Measurements from ENCODE around the gene DNAJC9. TPM values are rescaled to one million over a fixed set of nuclear protein-coding genes. Genes with fewer than 3 reads are reported as not detected.

DNAJC9 gene
- total and polyA plus RNA-seq, 7 experiments from 2014 or later = 14.5 to 47.7 (median 27.2) TPM

DNA sequence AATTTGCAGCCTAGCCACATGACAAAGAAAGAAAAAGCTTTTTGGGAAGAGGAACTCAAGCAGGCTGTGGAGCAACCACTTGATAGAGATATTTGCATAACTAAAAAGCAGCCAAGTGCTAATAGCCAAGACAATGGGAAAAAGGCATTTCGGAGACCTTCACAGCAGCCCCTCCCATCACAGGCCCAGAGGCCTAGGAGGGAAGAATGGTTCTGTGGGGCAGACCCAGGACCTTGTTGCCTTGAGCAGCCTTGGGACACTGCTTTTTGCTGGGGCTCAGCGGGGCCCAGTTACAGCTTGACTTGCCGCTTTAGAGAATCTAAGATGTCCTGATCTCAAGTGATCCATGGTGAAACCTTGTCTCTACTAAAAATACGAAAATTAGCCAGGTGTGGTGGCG, 40.7 kb downstream of the DNAJC9 start:
- Mint-ChIP-seq H3K27me3 (no peaks in the 10 kb centered on the region), H3K4me3 (no peak overlapping the region), H3K9me3 (peaks cover 0 to 7% (median 0%) of the 10 kb centered on the region in 11 donors), H3K4me1 (peaks cover 0 to 2% (median 0%) of the 10 kb centered on the region in 7 donors), H3K36me3 (peaks cover 4 to 31% (median 12%) of the 10 kb centered on the region in 5 donors), H3K27ac (no peak overlapping the region)
- Histone ChIP-seq H3K36me3 (ENCODE audit: control insufficient read depth in 2 of 3, insufficient read depth in 3 of 3, low read length in 3 of 3) (peaks cover 0 to 11% (median 0%) of the 10 kb centered on the region in 3 experiments), H3K4me1 (ENCODE audit: control insufficient read depth in 2 of 2, insufficient read depth in 2 of 2, low read length in 2 of 2) (no peaks in the 10 kb centered on the region), H3K4me3 (ENCODE audit: low read length) (no peak overlapping the region), H3K27ac (ENCODE audit: low read depth, low read length) (no peak overlapping the region), H3K27me3 (ENCODE audit: control insufficient read depth in 2 of 2, insufficient read depth in 2 of 2, low read length in 2 of 2) (no peaks in the 10 kb centered on the region), H3K9me3 (ENCODE audit: control insufficient read depth in 2 of 3, low read length in 3 of 3) (no peaks in the 10 kb centered on the region)
- CTCF ChIA-PET = no interaction called here
- DNase-seq = no peak
- POLR2A ChIA-PET = no interaction called here
- ATAC-seq = no peak
- intact Hi-C loops (cut with micrococcal nuclease) = no loop called here

- no peaks in the 10 kb centered on the region for H3K4me1 ChIP-seq (ENCODE audit: control insufficient read depth in 2 of 2, insufficient read depth in 2 of 2, low read length in 2 of 2)
- DNase-seq = no peak
- ATAC-seq = no peak
- H3K36me3 ChIP-seq (ENCODE audit: control insufficient read depth in 2 of 3, insufficient read depth in 3 of 3, low read length in 3 of 3) = peaks cover 0 to 11% (median 0%) of the 10 kb centered on the region in 3 experiments
- no peaks in the 10 kb centered on the region for H3K27me3 Mint-ChIP-seq
- no peak overlapping the region for H3K27ac Mint-ChIP-seq
- H3K36me3 Mint-ChIP-seq = peaks cover 4 to 31% (median 12%) of the 10 kb centered on the region in 5 donors
- intact Hi-C loops (cut with micrococcal nuclease) = no loop called here
- no peaks in the 10 kb centered on the region for H3K9me3 ChIP-seq (ENCODE audit: control insufficient read depth in 2 of 3, low read length in 3 of 3)
- POLR2A ChIA-PET = no interaction called here
- H3K4me3 Mint-ChIP-seq = no peak overlapping the region
- CTCF ChIA-PET = no interaction called here
- no peak overlapping the region for H3K27ac ChIP-seq (ENCODE audit: low read depth, low read length)
- peaks cover 0 to 7% (median 0%) of the 10 kb centered on the region in 11 donors for H3K9me3 Mint-ChIP-seq
- no peak overlapping the region for H3K4me3 ChIP-seq (ENCODE audit: low read length)
- peaks cover 0 to 2% (median 0%) of the 10 kb centered on the region in 7 donors for H3K4me1 Mint-ChIP-seq
- H3K27me3 ChIP-seq (ENCODE audit: control insufficient read depth in 2 of 2, insufficient read depth in 2 of 2, low read length in 2 of 2) = no peaks in the 10 kb centered on the region
Observed at GRCh38 chr10:73205890-73206289, 41.2 kb downstream of the DNAJC9 start.

DNA sequence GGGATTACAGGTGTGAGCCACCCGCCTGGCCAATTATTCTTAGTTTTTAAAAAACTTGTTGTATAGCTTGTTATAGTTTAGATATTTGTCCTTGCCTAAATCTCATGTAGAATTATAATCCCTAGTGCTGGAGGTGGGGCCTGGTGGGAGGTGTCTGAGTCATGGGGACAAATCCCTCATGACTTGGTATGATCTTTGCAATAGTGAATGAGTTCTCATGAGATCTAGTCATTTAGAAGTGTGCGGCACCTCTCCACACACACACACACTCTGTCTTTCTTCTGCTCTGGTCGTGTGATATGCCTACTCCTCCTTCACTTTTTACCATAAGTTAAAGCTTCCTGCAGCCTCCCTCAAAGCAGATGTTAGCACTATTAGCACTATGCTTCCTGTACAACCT, 42.0 kb downstream of the DNAJC9 start:
- Histone ChIP-seq H3K27me3 (ENCODE audit: control insufficient read depth in 2 of 2, insufficient read depth in 2 of 2, low read length in 2 of 2) (no peaks in the 10 kb centered on the region), H3K4me3 (ENCODE audit: low read length) (no peak overlapping the region), H3K9me3 (ENCODE audit: control insufficient read depth in 2 of 3, low read length in 3 of 3) (no peaks in the 10 kb centered on the region), H3K4me1 (ENCODE audit: control insufficient read depth in 2 of 2, insufficient read depth in 2 of 2, low read length in 2 of 2) (no peaks in the 10 kb centered on the region), H3K36me3 (ENCODE audit: control insufficient read depth in 2 of 3, insufficient read depth in 3 of 3, low read length in 3 of 3) (peaks cover 0 to 5% (median 0%) of the 10 kb centered on the region in 3 experiments), H3K27ac (ENCODE audit: low read depth, low read length) (no peak overlapping the region)
- DNase-seq (no peak), ATAC-seq (no peak)
- H3K4me3 Mint-ChIP-seq = no peak overlapping the region
- intact Hi-C loops (cut with micrococcal nuclease) = no loop called here
- ChIA-PET POLR2A (no interaction called here), CTCF (interaction anchor here (0.6 to 0.7 kb wide), 2 partner anchors 22 to 518 kb away, joined by 4 read pairs; no protein-coding TSS in a partner anchor)
- H3K9me3 Mint-ChIP-seq = peaks cover 0 to 7% (median 0%) of the 10 kb centered on the region in 11 donors
- peaks cover 4 to 36% (median 15%) of the 10 kb centered on the region in 5 donors for H3K36me3 Mint-ChIP-seq
- H3K27me3 Mint-ChIP-seq = no peaks in the 10 kb centered on the region
- H3K4me1 Mint-ChIP-seq = peaks cover 0 to 2% (median 0%) of the 10 kb centered on the region in 7 donors
- no peak overlapping the region for H3K27ac Mint-ChIP-seq

Other genes starting within 250 kb of the DNAJC9 start
- gene P4HA1, start 150.4 kb downstream of the DNAJC9 start, total RNA-seq = 10 to 100 TPM; 10.5 to 74.7 (median 14.7) TPM
- 10 to 100 TPM; 13.4 to 16.8 TPM for gene P4HA1, start 150.4 kb downstream of the DNAJC9 start, polyA plus RNA-seq
- 1 to 10 TPM; 1.2 to 3.5 (median 1.5) TPM for gene NUDT13, start 136.8 kb downstream of the DNAJC9 start, total RNA-seq
- gene NUDT13, start 136.8 kb downstream of the DNAJC9 start, polyA plus RNA-seq = 1 to 10 TPM; 1.3 to 1.5 TPM
- 10 to 100 TPM; 30.2 to 42.7 (median 33.1) TPM for gene ECD, start 79.2 kb downstream of the DNAJC9 start, total RNA-seq
- 10 to 100 TPM; 31.9 to 33.1 TPM for gene ECD, start 79.2 kb downstream of the DNAJC9 start, polyA plus RNA-seq
- gene FAM149B1, start 79.1 kb downstream of the DNAJC9 start, total RNA-seq = 10 to 100 TPM; 13.7 to 21.0 (median 16.3) TPM
- gene FAM149B1, start 79.1 kb downstream of the DNAJC9 start, polyA plus RNA-seq = 1 to 10 TPM; 4.6 to 5.1 TPM
- gene MRPS16, start 5.4 kb upstream of the DNAJC9 start, total RNA-seq = 10 to 100 TPM; 29.6 to 99.9 (median 47.6) TPM
- gene MRPS16, start 5.4 kb upstream of the DNAJC9 start, polyA plus RNA-seq = 100 to 1,000 TPM in 1 of 2 donors, 10 to 100 TPM in 1; 76.1 to 104 TPM
- gene CFAP70, start 111.6 kb upstream of the DNAJC9 start, total RNA-seq = 1 to 10 TPM in 4 of 5 experiments, under 1 TPM in 1; 0.80 to 5.4 (median 4.6) TPM
- under 1 TPM; 0.66 to 0.69 TPM for gene CFAP70, start 111.6 kb upstream of the DNAJC9 start, polyA plus RNA-seq
- gene ANXA7, start 166.8 kb upstream of the DNAJC9 start, total RNA-seq = 100 to 1,000 TPM in 1 of 5 experiments, 10 to 100 TPM in 4; 74.8 to 118 (median 97.3) TPM
- 100 to 1,000 TPM; 187 to 205 TPM for gene ANXA7, start 166.8 kb upstream of the DNAJC9 start, polyA plus RNA-seq
- 1 to 10 TPM; 3.2 to 4.9 (median 3.7) TPM for gene MSS51, start 186.3 kb upstream of the DNAJC9 start, total RNA-seq
- under 1 TPM; 0.18 TPM for gene MSS51, start 186.3 kb upstream of the DNAJC9 start, polyA plus RNA-seq
- 10 to 100 TPM; 25.7 to 44.5 (median 41.4) TPM for gene PPP3CB, start 248.8 kb upstream of the DNAJC9 start, total RNA-seq
- gene PPP3CB, start 248.8 kb upstream of the DNAJC9 start, polyA plus RNA-seq = 1 to 10 TPM; 6.2 to 6.3 TPM